H9 (cell line): ENCODE results near the gene PFDN1. TPM values are rescaled to one million over a fixed set of nuclear protein-coding genes. Genes with fewer than 3 reads are reported as not detected.

ENCODE experiments used
- DNase-seq: peaks from one replicate; pipeline ENCODE4 v3.0.0-alpha.2; 2017
- H2AFZ ChIP-seq: one replicate; pipeline ENCODE4 v1.6.1; 2013; ENCODE audit warnings: mild to moderate bottlenecking, low read length, control low read depth, moderate library complexity
- H2AK5ac ChIP-seq: 2 replicates; pipeline ENCODE4 v1.6.1; 2013; ENCODE audit warnings: low read length, control low read depth, mixed read lengths; ENCODE audit not compliant: insufficient read length
- H2BK120ac ChIP-seq: one replicate; pipeline ENCODE4 v1.6.1; 2013; ENCODE audit warnings: low read depth, mild to moderate bottlenecking, low read length, control low read depth, inconsistent platforms; ENCODE audit not compliant: poor library complexity, severe bottlenecking
- H2BK12ac ChIP-seq: 2 replicates; pipeline ENCODE4 v1.6.1; 2013; ENCODE audit warnings: low read length, control low read depth, mixed read lengths, low read depth; ENCODE audit not compliant: insufficient read length
- H2BK15ac ChIP-seq: 2 replicates; pipeline ENCODE4 v1.6.1; 2013; ENCODE audit warnings: low read depth, low read length, control low read depth
- H2BK20ac ChIP-seq: one replicate; pipeline ENCODE4 v1.6.1; 2013; ENCODE audit warnings: low read depth, mild to moderate bottlenecking, low read length, control low read depth, inconsistent platforms; ENCODE audit not compliant: poor library complexity, severe bottlenecking
- H2BK5ac ChIP-seq: 2 replicates; pipeline ENCODE4 v1.6.1; 2013; ENCODE audit warnings: low read length, control low read depth, mixed read lengths; ENCODE audit not compliant: insufficient read length
- H3K14ac ChIP-seq: 2 replicates; pipeline ENCODE4 v1.6.1; 2013; ENCODE audit warnings: low read length, control low read depth; ENCODE audit not compliant: insufficient read depth
- H3K18ac ChIP-seq: 2 replicates; pipeline ENCODE4 v1.6.1; 2013; ENCODE audit warnings: low read depth, mild to moderate bottlenecking, mixed read lengths, low read length, control low read depth; ENCODE audit not compliant: insufficient read length
- H3K23ac ChIP-seq: 2 replicates; pipeline ENCODE4 v1.6.1; 2013; ENCODE audit warnings: low read length, control low read depth, mixed read lengths, low read depth; ENCODE audit not compliant: insufficient read length
- H3K23me2 ChIP-seq: 2 replicates; pipeline ENCODE4 v1.6.1; 2013; ENCODE audit warnings: low read depth, mild to moderate bottlenecking, mixed read lengths, low read length, control low read depth; ENCODE audit not compliant: insufficient read length, poor library complexity, severe bottlenecking
- H3K27ac ChIP-seq: 2 replicates; pipeline ENCODE4 v1.5.1; 2013; ENCODE audit warnings: low read length, control low read depth, mixed read lengths, low read depth; ENCODE audit not compliant: insufficient read length
- H3K27me3 ChIP-seq: 2 replicates; pipeline ENCODE4 v1.6.1; 2013; ENCODE audit warnings: low read length, control low read depth, inconsistent platforms; ENCODE audit not compliant: insufficient read depth
- H3K4ac ChIP-seq: 2 replicates; pipeline ENCODE4 v1.6.1; 2013; ENCODE audit warnings: low read depth, mild to moderate bottlenecking, control low read depth, inconsistent platforms, low read length, moderate library complexity
- H3K4me1 ChIP-seq: 2 replicates; pipeline ENCODE4 v1.6.1; 2013; ENCODE audit warnings: low read length, control low read depth, inconsistent platforms; ENCODE audit not compliant: insufficient read depth
- H3K4me2 ChIP-seq: 2 replicates; pipeline ENCODE4 v1.6.1; 2013; ENCODE audit warnings: low read length, control low read depth, mixed read lengths; ENCODE audit not compliant: insufficient read length, insufficient read depth
- H3K56ac ChIP-seq: 2 replicates; pipeline ENCODE4 v1.6.1; 2013; ENCODE audit warnings: low read depth, mild to moderate bottlenecking, mixed read lengths, low read length, control low read depth; ENCODE audit not compliant: insufficient read length
- H3K79me1 ChIP-seq: 2 replicates; pipeline ENCODE4 v1.6.1; 2013; ENCODE audit warnings: low read depth, mild to moderate bottlenecking, moderate library complexity, low read length, control low read depth, inconsistent platforms; ENCODE audit not compliant: insufficient read depth, poor library complexity, severe bottlenecking
- H3K79me2 ChIP-seq: 2 replicates; pipeline ENCODE4 v1.6.1; 2013; ENCODE audit warnings: low read length, control low read depth, inconsistent platforms; ENCODE audit not compliant: insufficient read depth
- H3K9ac ChIP-seq: 2 replicates; pipeline ENCODE4 v1.6.1; 2013; ENCODE audit warnings: low read length, control low read depth, mixed read lengths; ENCODE audit not compliant: insufficient read length; ENCODE audit errors: extremely low read depth
- H3K9me3 ChIP-seq: one replicate; pipeline ENCODE4 v1.6.1; 2013; ENCODE audit warnings: low read depth, low read length, inconsistent platforms; ENCODE audit not compliant: control insufficient read depth
- H3T11ph ChIP-seq: one replicate; pipeline ENCODE4 v1.6.1; 2013; ENCODE audit warnings: mild to moderate bottlenecking, low read length, control low read depth, inconsistent platforms
- H4K20me1 ChIP-seq: one replicate; pipeline ENCODE4 v1.6.1; 2013; ENCODE audit not compliant: control insufficient read depth, insufficient read length, insufficient read depth
- H4K5ac ChIP-seq: 2 replicates; pipeline ENCODE4 v1.6.1; 2013; ENCODE audit warnings: low read depth, mild to moderate bottlenecking, mixed read lengths, low read length, control low read depth; ENCODE audit not compliant: insufficient read length
- H4K8ac ChIP-seq: replicated peaks from 2 replicates; pipeline ENCODE4 v1.6.1; 2013; ENCODE audit warnings: low read length, control low read depth, mixed read lengths, low read depth; ENCODE audit not compliant: insufficient read length
- H4K91ac ChIP-seq: 2 replicates; pipeline ENCODE4 v1.6.1; 2013; ENCODE audit warnings: low read depth, mild to moderate bottlenecking, moderate library complexity, mixed read lengths, low read length, control low read depth; ENCODE audit not compliant: insufficient read length
- H3K27ac Mint-ChIP-seq, 3 experiments: 2 replicates in 2 of 3; 3 replicates in 1 of 3; pipeline ENCODE4 v1.8.0; 2020 to 2021; ENCODE audit warnings: mixed read lengths in 3 of 3, mild to moderate bottlenecking in 1 of 3, moderate library complexity in 1 of 3
- H3K27me3 Mint-ChIP-seq: 2 replicates; pipeline ENCODE4 v1.8.0; 2021; ENCODE audit warnings: low read depth, mild to moderate bottlenecking, moderate library complexity, mixed read lengths
- H3K36me3 Mint-ChIP-seq, 3 experiments: 2 replicates in 2 of 3; 3 replicates in 1 of 3; pipeline ENCODE4 v1.8.0; 2020 to 2021; ENCODE audit warnings: low read depth in 3 of 3, mixed read lengths in 3 of 3; ENCODE audit not compliant: insufficient read depth in 1 of 3
- H3K4me1 Mint-ChIP-seq, 2 experiments: 2 replicates each; pipeline ENCODE4 v1.8.0; 2020; ENCODE audit warnings: mixed read lengths in 2 of 2
- H3K4me3 Mint-ChIP-seq, 2 experiments: 2 replicates in 1 of 2; 3 replicates in 1 of 2; pipeline ENCODE4 v1.8.0; 2020 to 2021; ENCODE audit warnings: mild to moderate bottlenecking in 2 of 2, mixed read lengths in 2 of 2, moderate library complexity in 1 of 2
- H3K9me3 Mint-ChIP-seq, 2 experiments: 2 replicates in 1 of 2; 3 replicates in 1 of 2; pipeline ENCODE4 v1.8.0; 2020; ENCODE audit warnings: mild to moderate bottlenecking in 2 of 2, mixed read lengths in 2 of 2, moderate library complexity in 1 of 2
- CTCF ChIP-seq: fragments of 200-600 bp; sonication (generic); conservative IDR thresholded peaks from 3 replicates; pipeline ENCODE4 v1.8.0; 2021; ENCODE audit warnings: antibody characterized with exemption, mild to moderate bottlenecking
- WGBS: extraction: QIAGEN DNeasy Blood & Tissue Kit; methylation state at CpG from one replicate; pipeline ENCODE4 v1.1.7; 2013; ENCODE audit warnings: missing lambda C conversion rate, low lambda C conversion rate, mixed read lengths; ENCODE audit not compliant: insufficient read length; ENCODE audit errors: extremely low coverage; 5-methylcytosine and 5-hydroxymethylcytosine counted together
- total RNA-seq: library from RNA; stranded (reverse); gene quantifications from 2 replicates; pipeline ENCODE4 v1.2.1, GENCODE V29; 2021

The PFDN1 gene
- total RNA-seq, 1 experiment from 2014 or later = 58.3 TPM

GRCh38 chr5:140260089-140260656 is 42.7 kb downstream of the PFDN1 start:
- no peak overlapping the region for H3K9ac ChIP-seq
- H3K23ac ChIP-seq = no peak overlapping the region
- H2BK15ac ChIP-seq = no peak overlapping the region
- H3K4me1 ChIP-seq = peaks cover 3% of the 10 kb centered on the region; the same call in 1 of the 2 replicates
- no peak overlapping the region for H3K4me2 ChIP-seq
- no peak overlapping the region for H4K5ac ChIP-seq
- H3K4ac ChIP-seq = no peak overlapping the region
- H2BK120ac ChIP-seq = no peak overlapping the region
- H3K9me3 Mint-ChIP-seq = no peaks in the 10 kb centered on the region
- no peak overlapping the region for H3K4me3 Mint-ChIP-seq
- H3K4me1 Mint-ChIP-seq = peaks cover 7 to 18% of the 10 kb centered on the region in 2 experiments; a peak in 3 of 4 replicates
- peaks cover 5% of the 10 kb centered on the region for H3K79me1 ChIP-seq
- no CpG with 5 or more reads among the region's 2 CpGs for WGBS
- H3K9me3 ChIP-seq = no peaks in the 10 kb centered on the region
- H3K36me3 Mint-ChIP-seq = peaks cover 4 to 15% (median 6%) of the 10 kb centered on the region in 3 experiments
- no peak overlapping the region for H3T11ph ChIP-seq
- H2BK20ac ChIP-seq = no peak overlapping the region
- no peak overlapping the region for H3K14ac ChIP-seq
- H4K8ac ChIP-seq = no peak overlapping the region
- no peaks in the 10 kb centered on the region for H3K27me3 ChIP-seq
- H2AK5ac ChIP-seq = no peak overlapping the region
- H3K27ac Mint-ChIP-seq = no peak overlapping the region
- no peak overlapping the region for H2BK5ac ChIP-seq
- H3K56ac ChIP-seq = no peak overlapping the region
- H3K18ac ChIP-seq = no peak overlapping the region
- TF ChIP-seq CTCF = no peak
- no peak overlapping the region for H3K27ac ChIP-seq
- no peak for DNase-seq
- H4K20me1 ChIP-seq = no peaks in the 10 kb centered on the region
- 0 out of 2 replicates have a peak, but pooled peaks cover 1% of the 10 kb centered on the region for H3K79me2 ChIP-seq
- H2BK12ac ChIP-seq = no peak overlapping the region
- no peaks in the 10 kb centered on the region for H3K23me2 ChIP-seq
- H3K27me3 Mint-ChIP-seq = no peaks in the 10 kb centered on the region
- no peak overlapping the region for H2AFZ ChIP-seq
- H4K91ac ChIP-seq = no peak overlapping the region
